Effector CD4-positive, alpha-beta T cell (primary cell): ENCODE data around the gene PHF20.
"Not testable (repeated sequence)": the region's sequence is repeated elsewhere in the genome, so short reads cannot be mapped to it uniquely, and the experiment has no call there.

ENCODE experiments used
- DNase-seq: peaks from one replicate; pipeline ENCODE4 v3.0.0-alpha.2; 2020

Gene PHF20

GRCh38 chr20:35888657-35889056 lies 116.8 kb downstream of the PHF20 start:
- no peak for DNase-seq

GRCh38 chr20:35891375-35891774 lies 119.6 kb downstream of the PHF20 start:
- DNase-seq = no peak

GRCh38 chr20:35892871-35893270 lies 121.1 kb downstream of the PHF20 start:
- no peak for DNase-seq

- no peak for DNase-seq
These were observed 122.1 kb downstream of the PHF20 start for GRCh38 chr20:35893942-35894341.

- DNase-seq = not testable (repeated sequence)
These were observed 123.7 kb downstream of the PHF20 start for GRCh38 chr20:35895516-35895915.

- DNase-seq = no peak
These were observed 127.2 kb downstream of the PHF20 start for GRCh38 chr20:35899064-35899463.

GRCh38 chr20:35901230-35901629 lies 129.4 kb downstream of the PHF20 start:
- not testable (repeated sequence) for DNase-seq

- no peak for DNase-seq
These were observed 130.1 kb downstream of the PHF20 start for GRCh38 chr20:35901678-35902544.

GRCh38 chr20:35902545-35902941 lies 130.7 kb downstream of the PHF20 start:
- no peak for DNase-seq

- no peak for DNase-seq
These were observed 132.0 kb downstream of the PHF20 start for GRCh38 chr20:35903843-35904242.

GRCh38 chr20:35904982-35905663 lies 133.3 kb downstream of the PHF20 start:
- DNase-seq = no peak

- DNase-seq = no peak
These were observed 135.3 kb downstream of the PHF20 start for GRCh38 chr20:35907017-35907701.

- DNase-seq = no peak
These were observed 136.2 kb downstream of the PHF20 start for GRCh38 chr20:35908007-35908406.

- no peak for DNase-seq
These were observed 137.4 kb downstream of the PHF20 start for GRCh38 chr20:35909176-35909575.

- DNase-seq = no peak
These were observed 138.0 kb downstream of the PHF20 start for GRCh38 chr20:35909796-35910195.

GRCh38 chr20:35910254-35910653 lies 138.4 kb downstream of the PHF20 start:
- DNase-seq = no peak

GRCh38 chr20:35912881-35913280 lies 141.1 kb downstream of the PHF20 start:
- DNase-seq = no peak

GRCh38 chr20:35917077-35917476 lies 145.3 kb downstream of the PHF20 start:
- DNase-seq = no peak

GRCh38 chr20:35918021-35918420 lies 146.2 kb downstream of the PHF20 start:
- no peak for DNase-seq

GRCh38 chr20:35920523-35920922 lies 148.7 kb downstream of the PHF20 start:
- no peak for DNase-seq

GRCh38 chr20:35929301-35929700 lies 157.5 kb downstream of the PHF20 start:
- no peak for DNase-seq

GRCh38 chr20:35934050-35934449 lies 162.2 kb downstream of the PHF20 start:
- no peak for DNase-seq

GRCh38 chr20:35939264-35939663 lies 167.4 kb downstream of the PHF20 start:
- no peak for DNase-seq

- no peak for DNase-seq
These were observed 169.8 kb downstream of the PHF20 start for GRCh38 chr20:35941620-35942019.
